ENCODE results near the gene SLC28A2.

DNA sequence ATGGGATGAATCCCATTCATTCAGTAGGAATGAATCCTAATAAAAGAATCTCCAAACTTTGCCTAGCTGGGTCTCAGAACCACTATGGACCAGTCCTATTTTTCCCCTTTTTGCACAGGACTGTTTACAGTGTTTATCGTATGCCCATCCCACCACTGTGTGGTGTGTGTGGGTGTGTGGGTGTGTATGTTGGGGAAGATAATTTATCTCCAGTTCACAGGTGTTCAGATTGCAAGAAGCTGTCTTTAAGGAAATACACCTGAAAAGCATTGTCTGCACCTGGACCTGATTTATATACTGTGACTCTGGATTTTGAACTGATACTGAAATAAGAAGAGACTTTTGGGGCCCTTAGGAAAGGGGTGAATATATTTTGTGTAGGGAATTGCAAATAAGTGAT is 39.5 kb upstream of the SLC28A2 start:
- TF ChIP-seq CTCF (IDR thresholded peaks at IDR 0.05; ENCODE audit: poor library complexity, severe bottlenecking) = no peak
- TF ChIP-seq SMC3 (conservative IDR thresholded peaks at IDR 0.05; ENCODE audit: poor library complexity) = no peak
- TF ChIP-seq EZH2 (IDR thresholded peaks at IDR 0.05; ENCODE audit: borderline replicate concordance, insufficient read depth, low read length, poor library complexity, severe bottlenecking) = no peak
- TF ChIP-seq REST (IDR thresholded peaks at IDR 0.05; ENCODE audit: borderline replicate concordance) = no peak
- TF ChIP-seq POLR2AphosphoS5 (IDR thresholded peaks at IDR 0.05) = no peak
- no peak for TF ChIP-seq EP300 (conservative IDR thresholded peaks at IDR 0.05; ENCODE audit: poor library complexity, severe bottlenecking)
- no peak for TF ChIP-seq RAD21 (conservative IDR thresholded peaks at IDR 0.05)

All from neural cell (in vitro differentiated cells).